ENCODE results near the gene CRYAB.

CRYAB gene

DNA sequence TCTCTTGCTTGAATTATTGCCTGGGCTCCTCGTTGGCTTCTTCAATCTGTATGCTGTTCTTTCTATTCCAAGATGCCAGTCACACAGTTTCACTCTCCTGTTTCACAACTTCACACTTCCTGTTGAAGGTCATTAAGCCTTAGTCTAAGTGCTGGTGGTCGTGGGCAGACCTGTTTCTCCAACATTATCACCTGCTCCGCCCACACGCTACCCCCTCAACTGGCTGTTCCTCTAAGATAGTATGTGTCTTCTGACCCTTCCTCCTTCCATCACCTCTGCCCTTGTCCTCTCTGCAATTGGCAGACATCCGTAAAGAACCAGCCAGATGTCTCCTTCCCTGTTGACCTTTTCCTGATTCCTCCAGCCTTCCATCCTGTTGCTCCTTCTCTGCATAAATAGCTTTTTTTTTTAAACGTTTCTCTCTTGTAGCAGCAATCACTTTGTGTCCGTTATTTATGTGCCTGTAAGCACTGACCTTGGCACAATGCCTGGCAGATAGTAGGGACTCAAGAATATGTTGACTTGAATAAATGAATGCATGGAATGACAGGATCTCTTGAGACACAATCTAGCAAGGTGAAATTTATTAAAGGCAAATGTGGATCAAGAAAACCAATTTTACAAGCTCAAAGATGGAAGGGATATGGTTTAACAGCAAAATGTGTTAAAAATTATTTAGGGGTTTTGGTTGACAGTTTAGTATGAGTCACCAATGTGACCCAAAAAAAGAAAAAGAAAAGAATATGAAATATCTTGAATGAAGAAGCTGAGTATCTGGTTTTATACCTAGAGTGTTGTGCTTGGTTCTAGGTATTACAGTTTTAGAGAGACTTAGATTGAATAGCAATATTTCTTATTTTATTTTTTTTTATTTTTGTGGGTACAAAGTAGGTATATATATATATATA is 38.2 kb upstream of the CRYAB start:
- Mint-ChIP-seq H3K36me3 (ENCODE audit: low read depth) (peaks cover 54% of the 10 kb centered on the region), H3K27me3 (ENCODE audit: low read depth, poor library complexity) (no peaks in the 10 kb centered on the region), H3K9me3 (peaks cover 31% of the 10 kb centered on the region), H3K4me1 (peaks cover 38% of the 10 kb centered on the region), H3K27ac (peak overlapping the region; percentile 67), H3K4me3 (no peak overlapping the region)
- no peak for DNase-seq
- TF ChIP-seq, protein P1, sequence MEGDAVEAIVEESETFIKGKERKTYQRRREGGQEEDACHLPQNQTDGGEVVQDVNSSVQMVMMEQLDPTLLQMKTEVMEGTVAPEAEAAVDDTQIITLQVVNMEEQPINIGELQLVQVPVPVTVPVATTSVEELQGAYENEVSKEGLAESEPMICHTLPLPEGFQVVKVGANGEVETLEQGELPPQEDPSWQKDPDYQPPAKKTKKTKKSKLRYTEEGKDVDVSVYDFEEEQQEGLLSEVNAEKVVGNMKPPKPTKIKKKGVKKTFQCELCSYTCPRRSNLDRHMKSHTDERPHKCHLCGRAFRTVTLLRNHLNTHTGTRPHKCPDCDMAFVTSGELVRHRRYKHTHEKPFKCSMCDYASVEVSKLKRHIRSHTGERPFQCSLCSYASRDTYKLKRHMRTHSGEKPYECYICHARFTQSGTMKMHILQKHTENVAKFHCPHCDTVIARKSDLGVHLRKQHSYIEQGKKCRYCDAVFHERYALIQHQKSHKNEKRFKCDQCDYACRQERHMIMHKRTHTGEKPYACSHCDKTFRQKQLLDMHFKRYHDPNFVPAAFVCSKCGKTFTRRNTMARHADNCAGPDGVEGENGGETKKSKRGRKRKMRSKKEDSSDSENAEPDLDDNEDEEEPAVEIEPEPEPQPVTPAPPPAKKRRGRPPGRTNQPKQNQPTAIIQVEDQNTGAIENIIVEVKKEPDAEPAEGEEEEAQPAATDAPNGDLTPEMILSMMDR (IDR thresholded peaks at IDR 0.05) = no peak

DNA sequence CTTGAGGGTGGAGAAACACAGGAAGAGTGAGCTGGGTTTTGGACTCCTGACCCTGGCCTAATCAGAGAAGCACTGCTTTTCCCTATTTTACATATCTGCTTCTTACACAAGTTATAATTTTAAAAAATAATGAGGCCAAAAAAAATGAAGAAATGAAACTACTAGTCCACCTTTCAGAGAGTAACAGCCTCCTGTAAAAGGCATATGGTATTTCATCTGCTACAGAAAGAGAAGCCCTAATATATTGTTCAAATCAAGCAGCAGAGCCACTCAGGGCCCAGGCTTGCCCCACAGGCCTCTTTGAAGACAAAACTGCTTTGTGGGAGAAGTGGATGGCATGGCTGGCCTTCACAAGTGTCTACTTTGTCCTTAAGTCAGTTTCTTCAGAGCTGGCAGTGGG is 35.6 kb upstream of the CRYAB start:
- Mint-ChIP-seq H3K27ac (peak overlapping the region; percentile 97), H3K9me3 (peaks cover 15% of the 10 kb centered on the region), H3K4me3 (peak overlapping the region; percentile 2), H3K36me3 (ENCODE audit: low read depth) (peaks cover 37% of the 10 kb centered on the region), H3K27me3 (ENCODE audit: low read depth, poor library complexity) (no peaks in the 10 kb centered on the region), H3K4me1 (peaks cover 52% of the 10 kb centered on the region)
- TF ChIP-seq, protein P1 (IDR thresholded peaks at IDR 0.05) = no peak
- DNase-seq = no peak

DNA sequence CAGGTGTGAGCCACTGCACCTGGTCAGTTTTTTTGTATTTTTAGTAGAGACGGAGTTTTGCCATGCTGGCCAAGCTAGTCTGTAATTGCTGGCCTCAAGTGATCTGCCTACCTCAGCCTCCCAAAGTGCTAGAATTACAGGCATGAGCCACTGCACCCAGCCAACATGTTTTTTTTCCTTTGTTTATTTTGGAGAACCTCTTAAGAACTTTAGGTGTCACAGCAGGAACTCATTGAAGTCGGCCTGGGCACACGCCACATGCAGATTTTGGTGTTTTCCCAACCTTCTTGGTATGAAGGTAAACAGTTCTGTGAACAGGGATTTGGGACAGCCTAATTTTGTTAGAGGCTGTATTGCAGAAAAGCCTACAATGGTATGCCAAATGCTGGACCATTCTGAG is 34.9 kb upstream of the CRYAB start:
- DNase-seq = no peak
- peak overlapping the region; percentile 97 for H3K27ac Mint-ChIP-seq
- peaks cover 52% of the 10 kb centered on the region for H3K4me1 Mint-ChIP-seq
- peak overlapping the region; percentile 2 for H3K4me3 Mint-ChIP-seq
- TF ChIP-seq, protein P1 (IDR thresholded peaks at IDR 0.05) = no peak
- peaks cover 9% of the 10 kb centered on the region for H3K9me3 Mint-ChIP-seq
- peaks cover 31% of the 10 kb centered on the region for H3K36me3 Mint-ChIP-seq (ENCODE audit: low read depth)
- H3K27me3 Mint-ChIP-seq (ENCODE audit: low read depth, poor library complexity) = no peaks in the 10 kb centered on the region

DNA sequence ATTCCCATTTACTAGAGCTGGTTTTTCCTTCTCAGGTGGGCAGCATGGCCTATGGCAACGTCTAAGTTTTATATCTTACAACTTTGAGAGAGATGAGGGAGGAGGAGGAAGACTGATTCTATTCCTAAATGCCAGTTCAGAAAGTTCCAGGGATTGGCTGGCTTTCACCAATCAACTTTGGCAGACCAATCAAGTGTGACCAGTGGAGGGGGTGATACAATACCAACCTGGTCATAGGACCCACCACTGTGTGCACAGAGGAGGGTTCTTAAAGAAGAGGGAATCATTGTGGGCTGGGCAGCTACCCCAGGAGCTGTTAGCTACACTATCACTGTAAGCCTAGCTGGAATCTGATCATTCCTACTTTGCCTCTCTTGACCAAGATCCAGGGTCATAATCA is 33.6 kb upstream of the CRYAB start:
- Mint-ChIP-seq H3K27me3 (ENCODE audit: low read depth, poor library complexity) (no peaks in the 10 kb centered on the region), H3K4me3 (peak overlapping the region; percentile 47), H3K4me1 (peaks cover 60% of the 10 kb centered on the region), H3K36me3 (ENCODE audit: low read depth) (peaks cover 22% of the 10 kb centered on the region), H3K27ac (peak overlapping the region; percentile 78), H3K9me3 (peaks cover 3% of the 10 kb centered on the region)
- TF ChIP-seq, protein P1 (IDR thresholded peaks at IDR 0.05) = no peak
- no peak for DNase-seq

DNA sequence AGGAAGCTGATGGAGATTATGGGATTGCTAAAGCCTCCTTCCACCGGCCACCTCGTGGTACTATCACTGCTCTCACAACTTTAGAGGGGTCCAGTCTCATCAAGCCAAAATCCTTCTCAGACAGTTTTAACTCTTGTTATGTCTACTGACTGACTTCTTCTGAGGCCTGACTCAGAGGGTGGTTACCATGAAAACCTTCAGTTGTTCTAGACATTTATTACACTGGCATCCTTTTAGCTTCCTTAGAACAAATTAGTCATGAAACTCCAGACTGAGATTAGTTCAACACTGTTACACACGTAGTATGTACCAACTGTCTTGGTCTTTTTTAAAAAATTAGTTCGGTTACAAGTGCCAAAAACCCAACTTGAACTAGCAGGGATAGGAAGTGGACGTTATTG is 33.1 kb upstream of the CRYAB start:
- Mint-ChIP-seq H3K36me3 (ENCODE audit: low read depth) (peaks cover 18% of the 10 kb centered on the region), H3K27me3 (ENCODE audit: low read depth, poor library complexity) (no peaks in the 10 kb centered on the region), H3K4me1 (peaks cover 62% of the 10 kb centered on the region), H3K9me3 (no peaks in the 10 kb centered on the region), H3K27ac (peak overlapping the region; percentile 78), H3K4me3 (peak overlapping the region; percentile 47)
- DNase-seq = no peak
- TF ChIP-seq, protein P1 (IDR thresholded peaks at IDR 0.05) = no peak

DNA sequence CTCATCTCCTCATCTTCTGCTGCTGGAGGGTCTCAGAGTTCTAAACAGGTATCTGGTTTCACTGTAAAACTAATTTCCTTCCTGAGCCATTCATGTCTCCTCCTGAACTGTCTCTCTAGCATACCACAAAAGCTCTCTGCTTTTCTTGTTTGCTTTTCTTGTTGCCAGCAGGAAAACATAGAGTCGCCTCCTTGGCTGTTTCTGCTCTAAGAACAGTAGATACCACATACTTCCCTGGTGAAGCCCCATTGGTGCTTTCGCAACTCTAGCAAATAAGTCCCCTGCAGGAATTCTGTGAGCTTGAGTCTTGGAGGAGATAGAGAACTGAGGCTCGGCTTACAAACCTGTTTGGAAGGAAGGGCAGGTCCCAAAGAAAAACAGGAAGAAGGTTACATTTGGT is 32.6 kb upstream of the CRYAB start:
- Mint-ChIP-seq H3K27me3 (ENCODE audit: low read depth, poor library complexity) (no peaks in the 10 kb centered on the region), H3K4me3 (peak overlapping the region; percentile 35), H3K9me3 (no peaks in the 10 kb centered on the region), H3K4me1 (peaks cover 62% of the 10 kb centered on the region), H3K36me3 (ENCODE audit: low read depth) (peaks cover 13% of the 10 kb centered on the region), H3K27ac (peak overlapping the region; percentile 95)
- no peak for DNase-seq
- TF ChIP-seq, protein P1 (IDR thresholded peaks at IDR 0.05) = no peak

Measured in nephron progenitor cell (in vitro differentiated cells).